Right lobe of liver (tissue), 6 donors: ENCODE data around the gene LRRC45. TPM values are rescaled to one million over a fixed set of nuclear protein-coding genes. Genes with fewer than 3 reads are reported as not detected.

Experiments
- ATAC-seq, 4 donors: fragments of 200-7000 bp; cut with Tn5 transposase; one replicate each; pipeline ENCODE4 v1.9.1; 2020; ENCODE audit warnings: mild to moderate bottlenecking in 4 of 4, moderate library complexity in 4 of 4
- DNase-seq, 3 donors: peaks; one replicate each; pipeline ENCODE4 v3.0.0-alpha.2; 2020
- H3K27ac ChIP-seq, 3 donors: fragments of 200-600 bp; one replicate each; pipeline ENCODE4 v1.8.0; 2022
- H3K27me3 ChIP-seq, 2 donors: fragments of 200-600 bp; one replicate each; pipeline ENCODE4 v1.8.0; 2022
- H3K36me3 ChIP-seq, 4 donors: fragments of 200-600 bp; sonication (generic) in 1 of 4; one replicate each; pipeline versions ENCODE4 v1.5.1 to v1.8.0; 2017 to 2022; ENCODE audit warnings: control low read depth in 1 of 4
- H3K4me1 ChIP-seq, 4 donors: fragments of 200-600 bp; sonication (generic) in 1 of 4; one replicate each; pipeline versions ENCODE4 v1.5.1 to v1.8.0; 2017 to 2022; ENCODE audit warnings: control low read depth in 1 of 4
- H3K4me3 ChIP-seq, 3 donors: fragments of 200-600 bp; one replicate each; pipeline ENCODE4 v1.8.0; 2022
- H3K9me3 ChIP-seq, 4 donors: fragments of 200-600 bp; sonication (generic) in 1 of 4; one replicate each; pipeline versions ENCODE4 v1.5.1 to v1.8.0; 2017 to 2022; ENCODE audit warnings: control low read depth in 1 of 4
- CTCF ChIP-seq, 4 donors: fragments of 200-600 bp in 3 of 4; fragments of 450-650 bp in 1 of 4; IDR thresholded peaks; one replicate each; pipeline versions ENCODE4 v1.5.1 to v1.8.0; 2016 to 2022; ENCODE audit warnings: antibody characterized with exemption in 4 of 4, mild to moderate bottlenecking in 2 of 4
- POLR2A ChIP-seq: fragments of 450-650 bp; IDR thresholded peaks from one replicate; pipeline ENCODE4 v1.6.1; 2017; ENCODE audit warnings: antibody characterized with exemption, mild to moderate bottlenecking
- WGBS: methylation state at CpG from one replicate; pipeline ENCODE4 v1.1.6; 2018; ENCODE audit warnings: low coverage, low lambda C conversion rate; ENCODE audit not compliant: insufficient coverage; ENCODE audit errors: missing lambda C conversion rate; 5-methylcytosine and 5-hydroxymethylcytosine counted together
- intact Hi-C, 2 donors: fragments of 100-400 bp; cut with DNase I; formaldehyde crosslinking; loops; one replicate each; pipeline versions ENCODE4 v1.11.2 to v1.14.1; 2022
- total RNA-seq, 6 experiments: library from RNA; depleted of rRNA in 2 of 6; stranded (reverse); fragments of >200 nt in 2 of 6; fragmentation: NEBNext Ultra II Directional in 3 of 6; extraction: Animal tissue kit (Norgen Biotek cat#: 25700) in 3 of 6; gene quantifications; one replicate each; pipeline versions ENCODE4 v1.1.0 to v1.2.4, GENCODE V29; 2016 to 2023
- donor health status: DM: no; HTN: yes; CAD: no.
- donor health status: DM: no; HTN: no; CAD: no.
- donor health status: DM: no; HTN: no; CAD: no.
- donor health status: DM: no; HTN: yes; CAD: no.
- donor health status: DM: no; HTN: yes; CAD: no.

The LRRC45 gene
- total RNA-seq, 6 experiments from 2014 or later, result 4.9 to 15.6 (median 11.9) TPM

- ATAC-seq (peak in 3 of 4 donors; percentile 6 to 33 (median 11)), DNase-seq (peak in 2 of 3 donors; percentile 31 to 60)
- peaks cover 0 to 23% (median 11%) of the 10 kb centered on the region in 4 donors for H3K4me1 ChIP-seq
- intact Hi-C loops, result no loop called here
- H3K9me3 ChIP-seq, result no peaks in the 10 kb centered on the region
- no peaks in the 10 kb centered on the region for H3K27me3 ChIP-seq
- TF ChIP-seq CTCF (IDR thresholded peaks at IDR 0.05) (no peak), POLR2A (no peak)
- WGBS, result 12% methylated on average over 5 of the region's 79 CpGs
- peak overlapping the region; percentile 62 to 79 (median 66) for H3K4me3 ChIP-seq
- H3K36me3 ChIP-seq, result peaks cover 0 to 19% (median under 1%) of the 10 kb centered on the region in 4 donors
- H3K27ac ChIP-seq, result peak overlapping the region in 2 of 3 donors; percentile 44 to 76
Measured at GRCh38 chr17:82050761-82051641, 27.9 kb downstream of the LRRC45 start.

- DNase-seq, result peak; percentile 83 to 85 (median 85)
- peak; percentile 18 for TF ChIP-seq POLR2A
- TF ChIP-seq CTCF (IDR thresholded peaks at IDR 0.05), result no peak
- ATAC-seq, result peak; percentile 64 to 73 (median 70)
- intact Hi-C loops, result no loop called here
- peaks cover 0 to 23% (median 11%) of the 10 kb centered on the region in 4 donors for H3K4me1 ChIP-seq
- peaks cover 0 to 26% (median under 1%) of the 10 kb centered on the region in 4 donors for H3K36me3 ChIP-seq
- 0% methylated on average over 2 of the region's 94 CpGs for WGBS
- H3K27me3 ChIP-seq, result no peaks in the 10 kb centered on the region
- no peaks in the 10 kb centered on the region for H3K9me3 ChIP-seq
- peak within 1 kb of the TSS in 2 of 3 donors; percentile 44 to 76 for H3K27ac ChIP-seq
- H3K4me3 ChIP-seq, result peak within 1 kb of the TSS; percentile 62 to 79 (median 66)
Measured at GRCh38 chr17:82051776-82052637, 28.9 kb downstream of the LRRC45 start, which contains the start of the genes GPS1 and RFNG. Gene GPS1, plus strand, starts transcription at chr17:82051898. Its CDS starts 34 bp downstream, at chr17:82051932. Gene RFNG, minus strand, starts transcription at chr17:82051811. Its CDS starts 45 bp downstream, at chr17:82051766.

GRCh38 chr17:82052638-82053059 is 29.5 kb downstream of the LRRC45 start:
- intact Hi-C loops, result no loop called here
- no peak for DNase-seq
- no peaks in the 10 kb centered on the region for H3K27me3 ChIP-seq
- no peak for TF ChIP-seq CTCF (IDR thresholded peaks at IDR 0.05)
- TF ChIP-seq POLR2A, result no peak
- H3K4me1 ChIP-seq, result peaks cover 0 to 23% (median 10%) of the 10 kb centered on the region in 4 donors
- 21% methylated on average over 6 of the region's 19 CpGs for WGBS
- ATAC-seq, result no peak
- no peaks in the 10 kb centered on the region for H3K9me3 ChIP-seq
- H3K27ac ChIP-seq, result no peak overlapping the region
- peaks cover 0 to 32% (median under 1%) of the 10 kb centered on the region in 4 donors for H3K36me3 ChIP-seq
- peak overlapping the region; percentile 60 to 79 (median 66) for H3K4me3 ChIP-seq

- 95% methylated on average over 4 of the region's 19 CpGs for WGBS
- peaks cover 0 to 20% (median 8%) of the 10 kb centered on the region in 4 donors for H3K4me1 ChIP-seq
- no peaks in the 10 kb centered on the region for H3K27me3 ChIP-seq
- no peak for ATAC-seq
- peaks cover 0 to 36% (median 0%) of the 10 kb centered on the region in 4 donors for H3K36me3 ChIP-seq
- DNase-seq, result peak in 1 of 3 donors; percentile 47
- no peak overlapping the region for H3K4me3 ChIP-seq
- intact Hi-C loops, result no loop called here
- H3K9me3 ChIP-seq, result no peaks in the 10 kb centered on the region
- TF ChIP-seq POLR2A, result no peak
- no peak for TF ChIP-seq CTCF (IDR thresholded peaks at IDR 0.05)
- no peak overlapping the region for H3K27ac ChIP-seq
Measured at GRCh38 chr17:82053130-82053529, 30.0 kb downstream of the LRRC45 start.
